ENCODE results near the gene IL18R1. TPM values are rescaled to one million over a fixed set of nuclear protein-coding genes. Genes with fewer than 3 reads are reported as not detected.

IL18R1 gene
- total RNA-seq, 4 donors from 2014 or later, result 1.6 to 3.6 (median 2.6) TPM

- no peak overlapping the region for H3K4me3 ChIP-seq (ENCODE audit: low read depth, poor library complexity, severe bottlenecking)
- DNase-seq (ENCODE audit: low spot score in 2 of 2), result no peak
- 82 to 83% methylated on average over 3 of the region's 3 CpGs for WGBS, 2 donors
- no peak for TF ChIP-seq CTCF (IDR thresholded peaks at IDR 0.05)
- no peak for TF ChIP-seq POLR2A (IDR thresholded peaks at IDR 0.05)
- intact Hi-C loops (cut with DNase I; ENCODE audit: low total_unique reads), result no loop called here
Observed at GRCh38 chr2:102412199-102412598, 56.6 kb downstream of the IL18R1 start.

GRCh38 chr2:102417946-102418345 is 62.4 kb downstream of the IL18R1 start:
- no peak overlapping the region for H3K4me3 ChIP-seq (ENCODE audit: low read depth, poor library complexity, severe bottlenecking)
- DNase-seq (ENCODE audit: low spot score in 2 of 2), result no peak
- WGBS, 2 donors, result 78 to 83% methylated on average over 1 of the region's 1 CpG
- intact Hi-C loops (cut with DNase I; ENCODE audit: low total_unique reads), result no loop called here
- TF ChIP-seq CTCF (IDR thresholded peaks at IDR 0.05) (no peak), POLR2A (IDR thresholded peaks at IDR 0.05) (no peak)

GRCh38 chr2:102418421-102418961 is 62.9 kb downstream of the IL18R1 start:
- WGBS, 2 donors, result 47 to 71% methylated on average over 2 of the region's 2 CpGs
- intact Hi-C loops (cut with DNase I; ENCODE audit: low total_unique reads), result no loop called here
- H3K4me3 ChIP-seq (ENCODE audit: low read depth, poor library complexity, severe bottlenecking), result no peak overlapping the region
- TF ChIP-seq CTCF (IDR thresholded peaks at IDR 0.05), result no peak
- TF ChIP-seq POLR2A (IDR thresholded peaks at IDR 0.05), result no peak
- no peak for DNase-seq (ENCODE audit: low spot score in 2 of 2)

GRCh38 chr2:102420290-102420689 is 64.7 kb downstream of the IL18R1 start:
- WGBS, 2 donors, result 85 to 86% methylated on average over 4 of the region's 4 CpGs

GRCh38 chr2:102421890-102422759 is 66.5 kb downstream of the IL18R1 start:
- DNase-seq (ENCODE audit: low spot score in 2 of 2), result peak in 1 of 2 donors; percentile 58
- 78 to 82% methylated on average over 5 of the region's 5 CpGs for WGBS, 2 donors
- intact Hi-C loops (cut with DNase I; ENCODE audit: low total_unique reads), result no loop called here
- TF ChIP-seq POLR2A (IDR thresholded peaks at IDR 0.05) (no peak), CTCF (IDR thresholded peaks at IDR 0.05) (no peak)
- no peak overlapping the region for H3K4me3 ChIP-seq (ENCODE audit: low read depth, poor library complexity, severe bottlenecking)

More at GRCh38 chr2:102420290-102420689, 64.7 kb downstream of the IL18R1 start:
- H3K4me3 ChIP-seq (ENCODE audit: low read depth, poor library complexity, severe bottlenecking), result no peak overlapping the region
- DNase-seq (ENCODE audit: low spot score in 2 of 2), result peak in 1 of 2 donors; percentile 68
- TF ChIP-seq CTCF (IDR thresholded peaks at IDR 0.05) (no peak), POLR2A (IDR thresholded peaks at IDR 0.05) (no peak)
- intact Hi-C loops (cut with DNase I; ENCODE audit: low total_unique reads), result no loop called here
